LoVo (cell line): ENCODE data around the gene TRPV6.

Experiments
- DNase-seq: peaks from one replicate; pipeline ENCODE4 v3.0.0-alpha.2; 2016; ENCODE audit warnings: low spot score

TRPV6 gene

DNA sequence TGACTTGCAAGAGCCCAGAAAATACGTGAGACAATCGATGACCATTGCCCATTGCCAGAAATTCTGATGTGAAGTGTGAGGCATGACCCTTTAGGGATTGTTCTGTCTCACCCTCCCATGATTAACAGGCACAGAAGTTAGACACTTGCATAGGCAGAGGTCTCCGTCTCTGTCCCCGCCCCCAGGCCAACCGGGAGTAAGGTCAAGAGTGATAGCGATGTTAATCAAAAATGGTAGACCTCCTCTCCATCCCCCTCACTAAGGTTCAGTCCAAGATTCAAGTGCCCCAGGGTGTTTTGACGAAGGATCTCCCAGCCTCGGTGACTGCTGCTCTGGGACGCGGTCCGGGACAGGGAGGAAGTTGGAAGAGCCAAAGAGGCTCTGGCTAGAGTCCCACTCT is 22.7 kb upstream of the TRPV6 start:
- DNase-seq: no peak

DNA sequence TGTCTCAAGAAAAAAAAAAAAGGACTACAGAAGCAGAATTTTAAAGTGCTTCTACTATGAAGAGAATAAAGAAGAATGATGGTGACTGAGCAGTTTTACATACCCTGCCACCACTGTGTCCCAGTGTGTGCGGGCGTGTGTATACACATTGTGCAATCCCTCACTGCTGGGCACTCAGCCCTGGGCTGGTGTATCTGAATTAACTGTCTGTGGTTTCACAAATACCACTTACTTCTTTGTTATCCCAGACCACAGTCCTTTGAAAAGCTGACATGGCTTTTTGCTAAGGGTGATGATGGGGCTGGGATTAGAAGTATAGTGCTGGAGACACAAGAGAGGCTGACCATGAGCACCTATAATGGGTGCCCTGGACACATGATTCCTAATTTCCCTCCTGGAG is 21.1 kb upstream of the TRPV6 start:
- DNase-seq: no peak

DNA sequence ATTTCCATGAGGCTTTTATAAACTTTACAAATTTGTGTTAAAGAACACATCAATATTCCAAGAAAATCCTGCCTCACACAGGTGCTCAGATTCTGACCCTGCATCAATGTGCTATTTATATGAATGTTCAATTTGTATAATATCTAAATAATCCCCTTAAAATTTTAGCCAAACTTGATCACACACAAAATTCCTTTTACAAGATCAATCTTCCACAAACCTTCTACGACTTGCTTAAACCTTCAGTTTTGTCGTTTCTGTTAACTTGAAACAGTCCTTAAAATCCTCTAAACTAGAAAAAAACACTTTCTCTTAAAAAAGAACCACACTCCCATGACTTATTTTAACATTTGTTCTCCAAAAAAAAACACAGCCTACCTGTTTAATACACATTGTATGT is 20.2 kb upstream of the TRPV6 start:
- no peak for DNase-seq

DNA sequence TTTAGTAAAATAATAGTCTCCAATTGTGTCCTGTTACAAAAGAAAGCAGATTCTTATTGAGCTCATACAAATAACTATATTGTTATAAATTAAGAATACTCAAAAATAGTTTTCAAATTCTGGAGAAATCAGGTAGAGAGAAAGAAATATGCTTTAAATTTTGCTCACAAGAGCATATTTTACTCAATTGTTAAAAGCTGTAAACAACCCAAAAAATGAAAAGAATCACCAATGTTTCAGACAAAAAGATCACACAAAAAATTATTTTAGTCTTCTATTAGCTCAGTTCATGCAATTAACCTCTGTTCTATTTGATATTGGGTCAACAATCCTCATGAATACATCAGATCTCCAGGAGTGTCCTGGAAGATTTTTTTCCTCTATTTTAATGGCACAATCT is 18.6 kb upstream of the TRPV6 start:
- DNase-seq: no peak

GRCh38 chr7:142901426-142902259 is 16.1 kb upstream of the TRPV6 start:
- DNase-seq: no peak

GRCh38 chr7:142899661-142900060 is 14.1 kb upstream of the TRPV6 start:
- no peak for DNase-seq

- DNase-seq: no peak
These were observed 13.0 kb upstream of the TRPV6 start for GRCh38 chr7:142898377-142899170.

- no peak for DNase-seq
These were observed 12.1 kb upstream of the TRPV6 start for GRCh38 chr7:142897691-142898090.

GRCh38 chr7:142896741-142897379 is 11.3 kb upstream of the TRPV6 start:
- DNase-seq: no peak

DNA sequence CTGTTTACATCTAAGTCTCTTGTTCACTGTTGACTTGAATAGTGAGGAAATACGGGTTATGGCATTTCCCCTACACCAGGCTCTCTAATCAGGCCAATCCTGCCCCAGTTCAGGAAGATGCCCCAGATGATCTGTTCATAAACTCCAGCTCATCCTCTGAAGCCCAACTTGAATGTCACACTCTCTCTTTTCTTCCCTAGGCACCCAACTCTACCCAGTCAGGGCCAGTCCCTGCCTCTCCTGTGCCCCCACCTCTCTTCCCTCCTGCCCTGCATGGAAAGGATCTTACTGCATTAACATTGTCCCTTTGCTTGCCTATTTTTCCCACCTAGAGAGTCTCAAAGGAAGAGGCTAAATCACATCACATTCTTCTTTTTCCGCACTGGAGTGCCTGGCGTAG is 10.6 kb upstream of the TRPV6 start:
- DNase-seq: no peak

- no peak for DNase-seq
These were observed 9.5 kb upstream of the TRPV6 start for GRCh38 chr7:142894985-142895593.

GRCh38 chr7:142894112-142894984 is 8.8 kb upstream of the TRPV6 start:
- no peak for DNase-seq

DNA sequence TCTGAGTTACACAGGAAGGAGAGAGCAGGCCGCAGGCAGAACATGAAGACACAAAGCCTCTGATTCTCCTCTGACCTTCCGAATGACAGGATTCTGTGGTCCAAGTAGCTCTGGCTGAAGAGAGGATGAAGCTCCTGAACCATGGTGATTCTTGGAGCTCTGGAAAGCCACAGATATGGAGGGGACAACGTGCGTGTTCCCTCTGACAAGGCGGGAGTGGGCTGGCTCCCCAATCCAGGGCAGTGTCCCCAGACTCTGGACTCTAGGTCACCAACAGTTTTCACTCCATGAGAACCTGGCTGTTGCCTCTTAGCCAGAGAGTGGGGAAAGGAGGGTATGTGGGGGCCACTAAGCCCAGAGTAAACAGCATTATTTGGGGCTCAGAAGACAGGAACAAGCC is 7.4 kb upstream of the TRPV6 start:
- no peak for DNase-seq

- DNase-seq: no peak
These were observed 6.0 kb upstream of the TRPV6 start for GRCh38 chr7:142891490-142892082.

DNA sequence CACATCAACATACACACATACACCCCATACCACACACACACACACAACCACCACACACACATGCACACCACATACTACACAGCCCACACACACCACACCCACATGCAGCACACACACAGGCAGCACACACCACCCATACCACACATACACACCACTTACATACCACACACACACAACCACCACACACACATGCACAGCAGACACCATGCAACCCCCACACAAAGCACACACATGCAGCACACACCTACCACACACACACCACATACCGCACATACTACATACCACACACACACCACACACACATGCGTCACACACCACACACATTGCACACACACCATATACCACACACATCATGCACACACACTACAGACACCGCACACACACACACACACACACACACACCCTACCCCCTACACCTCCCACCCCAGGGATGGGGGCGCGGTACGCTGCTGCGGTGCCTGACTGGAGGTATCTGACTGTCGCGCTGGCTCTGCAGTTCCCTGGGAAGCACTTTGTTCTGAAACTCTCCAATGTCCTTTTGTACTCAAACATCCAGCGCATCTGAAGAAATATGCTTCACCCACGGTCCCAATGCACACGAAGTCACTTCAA is 5.4 kb upstream of the TRPV6 start:
- no peak for DNase-seq

DNA sequence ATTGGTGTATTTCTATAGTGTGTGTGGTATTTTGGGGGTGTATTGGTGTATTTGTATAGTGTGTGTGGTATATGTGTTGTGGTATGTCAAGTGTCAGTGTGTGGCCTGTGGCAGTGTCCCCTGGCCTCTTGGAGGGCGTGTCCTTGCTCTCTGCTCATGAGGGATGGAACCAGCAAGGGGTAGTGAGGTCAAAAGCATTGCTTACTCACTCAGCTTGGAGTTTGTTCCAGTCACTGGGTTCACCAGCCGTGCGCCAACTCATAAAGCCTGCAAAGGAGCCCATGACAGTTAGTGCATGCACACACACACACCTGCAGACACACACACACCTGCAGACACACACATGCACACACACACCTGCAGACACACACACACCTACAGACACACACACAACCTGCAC is 4.3 kb upstream of the TRPV6 start:
- DNase-seq: no peak

- no peak for DNase-seq
These were observed 1.9 kb upstream of the TRPV6 start for GRCh38 chr7:142887282-142888015.

GRCh38 chr7:142886866-142887265 is 1.3 kb upstream of the TRPV6 start:
- no peak for DNase-seq

DNA sequence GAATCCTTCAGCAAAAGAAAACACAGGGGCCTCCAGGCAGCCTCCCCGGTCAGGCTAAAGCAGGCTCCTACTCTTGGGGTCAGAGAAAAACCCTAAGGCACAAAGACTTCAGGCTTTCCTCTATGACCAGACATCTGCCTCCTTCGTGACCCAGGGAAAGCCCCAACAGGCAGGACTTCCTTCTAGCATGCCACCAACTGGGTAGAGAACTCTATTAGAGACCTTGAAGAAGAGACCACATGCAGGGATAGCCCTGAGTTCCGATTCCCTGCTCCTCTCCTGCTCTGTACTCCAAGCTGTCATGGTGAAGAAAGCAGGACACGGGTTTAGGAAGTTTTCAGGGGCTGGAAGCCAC is 1.3 kb downstream of the TRPV6 start:
- no peak for DNase-seq
